NCI-H1092 treated with DMSO at 0.1 percent for 48 hours (cell line): ENCODE measurements around the gene GLP1R.
"Not testable (repeated sequence)": the region's sequence is repeated elsewhere in the genome, so short reads cannot be mapped to it uniquely, and the experiment has no call there.

Experiments
- DNase-seq: peaks from one replicate; lab custom pipeline; 2025; lab: John Stamatoyannopoulos, UW

GLP1R gene

DNA sequence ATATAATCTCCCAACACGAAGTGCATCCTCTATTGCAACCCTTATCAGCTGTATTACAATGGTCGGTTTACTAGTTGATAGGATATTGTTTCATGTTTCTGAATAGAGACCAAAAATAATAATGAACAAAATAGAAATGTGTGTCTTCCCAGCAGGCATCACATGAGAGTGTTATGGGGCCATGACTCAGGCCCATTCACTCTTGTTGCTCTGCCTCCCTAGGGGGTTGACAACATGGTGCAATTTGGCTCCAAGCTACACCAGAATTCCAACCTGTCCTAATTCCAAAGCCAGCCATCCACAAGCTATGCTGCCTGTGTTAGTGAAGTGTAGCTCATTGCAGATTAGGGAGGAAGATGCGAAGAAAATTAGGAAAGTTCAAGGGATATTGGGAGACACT is 79.5 kb downstream of the GLP1R start:
- DNase-seq = no peak

DNA sequence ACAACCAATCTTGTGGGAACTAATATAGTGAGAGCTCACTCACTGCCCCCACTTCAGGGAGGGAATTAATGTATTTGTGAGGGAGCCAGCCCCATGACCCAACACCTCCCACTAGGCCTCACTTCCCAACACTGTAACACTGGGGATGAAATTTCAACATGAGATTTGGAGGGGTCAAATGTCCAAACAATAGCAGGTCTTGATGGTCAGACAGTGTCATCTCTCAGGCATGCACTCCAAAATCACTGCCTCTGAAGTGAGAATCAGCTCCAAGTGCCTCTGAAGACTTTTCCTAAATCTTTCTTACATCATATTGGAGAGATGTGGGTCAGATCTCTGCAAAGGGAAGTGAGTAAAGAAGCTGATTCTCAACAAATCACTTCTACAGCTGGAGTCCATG is 80.3 kb downstream of the GLP1R start:
- DNase-seq = no peak

DNA sequence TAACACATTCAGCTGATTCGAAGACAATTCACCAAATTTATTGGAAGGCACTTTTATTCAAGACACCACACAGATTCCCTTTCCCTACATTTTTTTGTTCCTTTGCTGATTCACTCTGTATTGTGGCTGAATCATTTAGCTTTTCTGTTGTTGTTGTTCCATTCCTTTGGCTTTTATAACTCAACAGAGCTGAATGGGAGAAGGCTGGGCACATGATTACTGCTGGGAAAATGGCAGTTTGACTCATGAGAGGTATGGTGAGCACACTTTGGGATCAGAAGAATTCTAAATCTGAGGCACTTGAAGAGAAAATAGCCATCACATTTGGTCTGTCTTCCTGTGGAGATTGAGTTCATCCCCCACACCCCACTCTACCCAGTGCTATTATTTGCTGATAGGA is 82.1 kb downstream of the GLP1R start:
- DNase-seq = no peak

DNA sequence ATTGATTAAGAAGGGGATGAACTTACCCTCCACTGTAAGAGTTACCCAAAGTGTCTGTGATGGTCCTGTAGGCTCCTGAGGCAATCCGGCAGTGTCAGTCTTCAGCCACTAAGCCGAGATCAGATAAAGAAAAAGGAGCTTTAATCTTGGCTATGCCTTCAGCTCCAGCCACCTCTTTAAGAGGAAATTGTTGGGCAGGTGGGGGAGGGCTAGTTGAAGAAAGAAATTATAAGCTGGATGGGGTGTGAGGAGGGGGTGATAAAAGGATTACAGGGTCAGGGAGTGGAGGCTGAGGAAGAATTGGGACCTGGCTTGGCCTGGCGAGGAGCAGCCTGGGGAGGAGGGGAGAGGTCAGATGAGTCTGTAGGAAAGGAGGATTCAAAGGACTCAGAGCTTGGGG is 86.2 kb downstream of the GLP1R start:
- not testable (repeated sequence) for DNase-seq

DNA sequence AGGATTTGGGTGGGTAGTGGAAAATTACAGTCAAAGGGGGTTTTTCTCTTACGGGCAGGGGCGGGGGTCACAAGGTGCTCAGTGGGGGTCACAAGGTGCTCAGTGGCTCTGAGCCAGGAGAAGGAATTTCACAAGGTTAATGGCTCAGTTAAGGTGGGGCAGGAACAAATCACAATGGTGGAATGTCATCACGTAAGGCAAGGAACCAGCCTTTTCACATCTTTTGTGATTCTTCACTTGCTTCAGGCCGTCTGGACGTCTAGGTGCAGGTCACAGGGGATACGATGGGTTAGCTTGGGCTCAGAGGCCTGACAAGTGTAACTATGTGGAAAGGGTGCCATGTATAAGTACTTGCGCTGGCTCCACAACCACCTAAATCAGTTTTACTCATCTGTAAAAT is 87.6 kb downstream of the GLP1R start:
- not testable (repeated sequence) for DNase-seq

DNA sequence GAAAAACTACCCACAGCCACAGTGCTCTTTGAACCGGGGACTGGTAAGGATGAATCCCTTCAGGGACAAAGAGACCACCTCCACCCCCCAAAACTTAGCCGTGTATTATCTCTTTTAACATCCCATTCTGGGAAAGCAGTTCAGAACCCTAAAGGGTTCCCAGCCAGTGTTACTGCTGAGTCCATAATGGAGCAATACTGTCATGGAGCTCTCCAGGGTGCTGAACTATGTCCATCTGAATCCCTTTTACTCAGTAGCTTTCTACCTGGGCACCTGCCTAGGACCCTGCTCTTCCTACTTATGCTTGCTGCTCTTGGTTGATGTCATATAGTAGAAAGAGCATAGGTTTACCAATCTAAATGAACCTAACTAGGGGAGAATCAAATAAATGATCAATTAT is 88.7 kb downstream of the GLP1R start:
- no peak for DNase-seq
